Activated CD8-positive, alpha-beta memory T cell treated with anti-CD3 and anti-CD28 coated beads, Interleukin-2, amount 50 U/mL, for 4 hours (primary cell): ENCODE measurements around the gene CRY2.
"Not testable (repeated sequence)": the region's sequence is repeated elsewhere in the genome, so short reads cannot be mapped to it uniquely, and the experiment has no call there.

Experiments
- DNase-seq: peaks from one replicate; pipeline ENCODE4 v3.0.0-alpha.2; 2020

The CRY2 gene

GRCh38 chr11:45811571-45812290, 35.5 kb upstream of the CRY2 start:
- no peak for DNase-seq

GRCh38 chr11:45812581-45813548, 34.4 kb upstream of the CRY2 start:
- DNase-seq, result no peak

GRCh38 chr11:45815747-45816146, 31.5 kb upstream of the CRY2 start:
- no peak for DNase-seq

- DNase-seq, result no peak
Measured at GRCh38 chr11:45816614-45817013, 30.7 kb upstream of the CRY2 start.

GRCh38 chr11:45817191-45817590, 30.1 kb upstream of the CRY2 start:
- no peak for DNase-seq

GRCh38 chr11:45818961-45819605, 28.2 kb upstream of the CRY2 start:
- no peak for DNase-seq

GRCh38 chr11:45820211-45820857, 26.9 kb upstream of the CRY2 start:
- no peak for DNase-seq

- DNase-seq, result not testable (repeated sequence)
Measured at GRCh38 chr11:45826492-45826891, 20.8 kb upstream of the CRY2 start.

- no peak for DNase-seq
Measured at GRCh38 chr11:45827123-45827522, 20.2 kb upstream of the CRY2 start.

GRCh38 chr11:45828996-45829395, 18.3 kb upstream of the CRY2 start:
- no peak for DNase-seq

- DNase-seq, result no peak
Measured at GRCh38 chr11:45830596-45830995, 16.7 kb upstream of the CRY2 start.

GRCh38 chr11:45832811-45833441, 14.3 kb upstream of the CRY2 start:
- DNase-seq, result no peak

- DNase-seq, result no peak
Measured at GRCh38 chr11:45833761-45834160, 13.5 kb upstream of the CRY2 start.

- no peak for DNase-seq
Measured at GRCh38 chr11:45834298-45834756, 12.9 kb upstream of the CRY2 start.

- no peak for DNase-seq
Measured at GRCh38 chr11:45839204-45839603, 8.1 kb upstream of the CRY2 start.

- not testable (repeated sequence) for DNase-seq
Measured at GRCh38 chr11:45840251-45840650, 7.0 kb upstream of the CRY2 start.

GRCh38 chr11:45843158-45843924, 3.9 kb upstream of the CRY2 start:
- peak; percentile 83 for DNase-seq

- no peak for DNase-seq
Measured at GRCh38 chr11:45844822-45845578, 2.3 kb upstream of the CRY2 start.

GRCh38 chr11:45846174-45846675, 1.1 kb upstream of the CRY2 start:
- no peak for DNase-seq

- DNase-seq, result peak; percentile 25
Measured at GRCh38 chr11:45847911-45848316, 639 bp downstream of the CRY2 start.
